A172 (cell line): ENCODE results near the gene TARBP2. TPM values are rescaled to one million over a fixed set of nuclear protein-coding genes. Genes with fewer than 3 reads are reported as not detected.

ENCODE experiments used
- DNase-seq: peaks from one replicate; pipeline ENCODE4 v3.0.0-alpha.2; 2015; ENCODE audit warnings: low spot score
- total RNA-seq: library from RNA; depleted of rRNA; stranded (reverse); fragments of >200 nt; shearing (Covaris generic); gene quantifications from 2 replicates; pipeline ENCODE4 v1.2.3, GENCODE V29; 2014

TARBP2 gene
- total RNA-seq, 1 experiment from 2014 or later, result 53.2 TPM

DNA sequence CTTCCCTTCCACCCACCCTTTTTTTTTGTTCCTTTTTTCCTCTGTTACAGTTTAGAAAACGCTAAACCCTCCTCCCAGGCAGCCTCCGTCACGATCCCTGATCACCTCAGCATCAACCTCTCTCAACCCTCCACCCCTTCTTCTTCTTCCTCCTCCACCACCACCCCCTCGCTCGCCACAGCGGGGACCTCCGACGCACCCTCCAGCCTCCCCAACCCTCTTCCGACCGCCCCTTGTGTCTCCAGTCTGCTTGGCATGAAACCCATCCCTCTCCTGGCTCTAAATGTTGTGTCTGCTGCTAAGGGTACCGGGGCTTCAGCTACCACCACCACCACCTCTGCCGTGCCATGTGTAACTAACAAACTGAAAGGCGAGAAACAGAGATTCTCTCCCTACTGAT, 26.3 kb upstream of the TARBP2 start:
- no peak for DNase-seq

GRCh38 chr12:53476769-53477209, 24.3 kb upstream of the TARBP2 start:
- DNase-seq, result no peak

- DNase-seq, result no peak
These were observed 22.2 kb upstream of the TARBP2 start for GRCh38 chr12:53478865-53479264.

DNA sequence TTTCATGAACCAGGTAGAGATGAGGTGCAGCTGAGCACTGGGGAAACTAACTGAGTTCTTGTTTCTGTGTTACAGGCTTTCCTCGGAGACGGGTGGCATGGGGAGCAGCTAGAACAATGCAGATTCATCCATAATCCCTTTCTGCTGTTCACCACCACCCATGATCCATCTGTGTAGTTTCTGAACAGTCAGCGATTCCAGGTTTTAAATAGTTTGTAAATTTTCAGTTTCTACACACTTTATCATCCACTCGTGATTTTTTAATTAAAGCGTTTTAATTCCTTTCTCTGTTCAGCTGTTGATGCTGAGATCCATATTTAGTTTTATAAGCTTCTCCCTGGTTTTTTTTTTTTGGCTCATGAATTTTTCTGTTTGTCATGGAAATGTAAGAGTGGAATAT, 21.8 kb upstream of the TARBP2 start:
- no peak for DNase-seq

DNA sequence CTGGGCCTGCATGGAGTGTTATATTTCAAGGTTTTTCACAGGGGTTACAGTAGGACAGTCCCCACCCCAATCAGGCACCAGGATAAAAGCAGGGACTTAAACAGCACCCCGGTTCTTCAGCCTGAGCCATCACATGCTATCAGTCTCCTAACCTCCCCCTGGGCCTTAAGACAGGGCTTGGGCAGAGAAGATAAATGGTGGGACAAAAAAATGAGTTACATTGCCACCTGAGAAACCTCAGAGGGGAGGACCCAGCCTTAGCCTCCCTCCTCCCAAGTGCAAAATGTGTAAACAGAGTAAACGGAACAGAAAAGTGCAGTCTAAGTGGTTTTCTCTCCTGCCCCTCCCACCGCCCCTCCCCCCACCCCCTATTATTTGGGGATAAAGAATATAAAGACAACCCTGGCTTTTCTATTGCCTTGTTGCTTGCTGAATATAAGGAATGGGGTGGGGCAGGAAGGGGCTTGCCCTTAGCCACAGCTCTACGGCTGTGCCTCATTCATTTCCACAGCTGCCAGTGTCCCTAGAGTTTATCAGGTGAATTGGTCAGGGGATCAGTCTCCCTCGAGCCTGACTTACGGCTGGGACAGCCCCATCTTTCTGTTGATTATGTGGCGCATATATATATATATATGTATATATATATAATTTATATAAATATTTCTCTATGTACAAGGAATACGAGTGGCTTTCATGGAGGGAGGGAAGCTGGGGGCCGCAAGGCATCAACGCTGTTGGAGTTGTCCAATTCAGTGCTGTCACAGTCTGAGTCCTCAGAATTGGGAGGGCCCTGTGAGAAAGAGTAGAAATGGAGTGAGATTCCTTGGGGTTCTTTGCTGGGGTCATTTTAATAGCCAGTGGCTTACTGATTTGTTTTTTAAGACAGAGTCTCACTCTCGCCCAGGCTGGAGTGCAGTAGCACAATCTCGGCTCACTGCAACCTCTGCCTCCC, 20.3 kb upstream of the TARBP2 start:
- DNase-seq, result no peak

DNA sequence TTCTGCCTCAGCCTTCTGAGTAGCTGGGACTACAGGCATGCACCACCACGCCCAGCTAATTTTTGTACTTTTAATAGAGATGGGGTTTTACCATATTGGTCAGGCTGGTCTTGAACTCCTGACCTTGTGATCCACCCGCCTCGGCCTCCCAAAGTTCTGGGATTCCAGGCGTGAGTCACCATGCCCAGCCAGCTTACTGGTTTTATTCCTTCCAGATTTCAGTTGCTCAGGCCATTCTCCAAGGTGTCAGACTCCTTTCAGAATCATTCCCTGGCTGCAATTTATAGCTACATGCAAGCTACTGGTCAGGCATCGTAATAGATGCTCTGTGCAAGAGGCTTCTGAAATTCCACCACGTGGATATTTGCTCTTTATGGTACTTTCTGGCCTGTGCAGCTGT, 19.6 kb upstream of the TARBP2 start:
- DNase-seq, result peak; percentile 61

DNA sequence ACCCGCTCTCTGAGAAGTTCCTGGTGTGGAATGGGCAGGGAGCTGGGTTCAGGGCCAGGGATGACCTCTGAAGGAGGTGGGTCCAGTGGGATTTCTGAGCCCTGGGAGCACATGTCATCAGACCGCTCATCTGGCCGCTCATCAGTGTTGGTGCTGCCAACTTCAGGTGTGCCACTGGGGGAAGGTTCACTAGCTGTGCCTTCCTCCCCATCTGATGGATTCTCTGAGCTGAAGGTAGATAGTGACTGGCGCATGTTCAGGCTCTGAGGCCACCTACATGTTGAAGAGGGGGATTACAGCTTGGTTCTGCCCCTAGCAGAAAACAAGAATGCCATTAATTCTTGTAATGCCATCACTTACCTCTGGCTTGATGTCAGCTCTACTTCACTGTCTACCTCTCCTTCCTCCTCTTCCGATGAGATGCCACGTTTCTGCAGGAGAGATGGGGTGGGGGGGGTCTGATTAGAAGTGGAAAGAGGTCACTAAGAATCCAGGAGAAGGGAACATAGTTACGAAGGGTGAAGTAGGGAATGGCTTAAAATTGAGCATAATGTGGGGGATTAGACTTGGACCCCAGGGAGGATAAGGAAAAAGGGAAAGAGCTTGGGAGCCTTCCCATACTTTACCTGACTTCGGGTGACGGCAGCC, 19.0 kb upstream of the TARBP2 start:
- no peak for DNase-seq

DNA sequence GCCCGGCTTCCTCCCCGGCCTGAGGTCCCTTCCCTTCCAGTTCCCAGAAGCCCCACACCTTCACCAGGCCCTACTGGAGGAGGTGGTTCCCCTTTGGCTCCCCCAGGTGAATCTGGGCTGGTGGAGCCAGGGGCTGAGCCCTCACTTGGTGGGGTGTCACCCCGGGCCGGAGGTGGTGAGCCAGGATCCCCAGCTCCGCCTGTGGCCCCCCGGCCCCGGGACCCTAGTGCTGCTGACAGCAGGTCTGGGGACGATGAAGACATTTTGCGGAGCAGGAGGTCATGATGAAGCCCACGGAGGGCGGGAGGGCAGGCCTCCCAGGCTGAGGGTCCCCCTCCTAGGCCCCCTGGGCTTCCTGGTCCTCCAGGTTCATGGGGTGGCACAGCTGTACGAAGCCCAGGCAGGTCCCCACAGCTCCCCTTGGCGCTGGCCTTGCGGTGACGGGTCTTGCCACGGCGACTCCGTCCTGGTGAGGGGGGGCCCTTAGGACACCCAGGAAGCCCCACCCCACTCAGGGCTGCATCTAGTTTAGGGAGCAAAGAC, 18.4 kb upstream of the TARBP2 start:
- DNase-seq, result no peak

DNA sequence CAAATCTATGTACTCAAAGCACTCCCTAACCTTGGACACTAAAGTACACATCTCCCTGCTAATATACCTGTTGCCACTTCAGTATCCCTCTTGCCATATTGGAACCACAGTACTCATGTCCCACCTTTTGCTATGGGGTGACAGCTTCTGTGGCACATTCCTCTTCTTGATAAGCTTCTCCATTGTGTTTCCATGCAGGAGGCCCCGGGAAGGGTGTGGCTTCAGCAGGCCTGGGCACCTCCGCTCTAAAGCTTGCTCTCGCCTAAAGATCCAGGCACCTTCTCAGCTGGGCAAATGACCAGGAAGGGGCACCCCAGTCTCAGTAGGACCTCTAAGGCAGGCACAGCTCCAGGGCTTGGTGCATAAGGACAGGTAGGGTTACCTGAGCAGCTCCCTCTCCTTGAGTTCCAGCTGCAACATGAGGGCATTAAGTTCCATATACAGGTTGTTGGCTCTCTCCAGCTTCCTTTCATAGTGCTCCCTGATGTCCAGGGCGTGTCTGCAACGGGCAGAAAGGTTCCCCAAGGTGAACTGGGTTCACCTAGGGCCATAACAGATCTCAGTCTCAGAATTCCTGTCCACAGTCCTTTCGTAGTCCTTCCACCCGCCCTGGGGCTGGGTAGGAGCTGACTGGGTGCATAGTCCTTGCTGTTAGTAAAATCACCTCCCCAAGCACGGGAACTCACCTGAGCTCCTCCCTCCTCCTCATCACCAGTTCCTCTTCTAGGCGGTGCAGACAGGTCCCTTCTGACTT, 17.7 kb upstream of the TARBP2 start:
- no peak for DNase-seq

GRCh38 chr12:53483979-53484377, 17.1 kb upstream of the TARBP2 start:
- no peak for DNase-seq

GRCh38 chr12:53484686-53485575, 16.2 kb upstream of the TARBP2 start:
- no peak for DNase-seq

- DNase-seq, result no peak
These were observed 14.9 kb upstream of the TARBP2 start for GRCh38 chr12:53485955-53486735.

GRCh38 chr12:53486736-53487487, 14.2 kb upstream of the TARBP2 start:
- no peak for DNase-seq

DNA sequence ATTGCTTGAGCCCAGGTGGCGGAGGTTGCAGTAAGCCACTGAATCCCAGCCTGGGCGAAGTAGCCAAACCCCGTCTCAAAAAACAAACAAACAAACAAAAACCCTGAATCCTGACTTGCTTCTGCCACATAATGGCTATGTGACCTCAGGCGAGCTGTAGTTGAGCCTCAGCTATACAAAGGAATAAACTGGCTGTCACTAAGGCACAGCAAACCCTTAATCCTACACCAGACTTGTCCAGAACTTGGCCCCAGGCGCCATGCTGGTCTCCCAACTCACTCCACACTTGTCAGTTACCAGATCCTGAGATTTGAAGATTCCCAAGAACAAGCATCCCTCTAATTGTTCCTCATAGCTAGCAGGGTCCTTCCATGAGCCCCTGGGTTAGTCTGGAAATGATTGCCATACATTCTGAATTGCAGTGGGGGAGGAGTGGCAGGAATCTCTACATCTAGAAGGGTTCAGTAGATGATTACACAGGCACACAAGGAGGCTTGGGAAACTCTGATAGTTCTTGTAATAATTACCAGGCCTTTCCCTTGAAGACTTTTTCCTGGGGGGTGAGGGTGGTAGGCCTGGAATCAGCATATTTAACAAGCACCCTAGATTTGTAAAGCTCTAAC, 11.7 kb upstream of the TARBP2 start:
- DNase-seq, result no peak

- no peak for DNase-seq
These were observed 8.9 kb upstream of the TARBP2 start for GRCh38 chr12:53492188-53492587.

DNA sequence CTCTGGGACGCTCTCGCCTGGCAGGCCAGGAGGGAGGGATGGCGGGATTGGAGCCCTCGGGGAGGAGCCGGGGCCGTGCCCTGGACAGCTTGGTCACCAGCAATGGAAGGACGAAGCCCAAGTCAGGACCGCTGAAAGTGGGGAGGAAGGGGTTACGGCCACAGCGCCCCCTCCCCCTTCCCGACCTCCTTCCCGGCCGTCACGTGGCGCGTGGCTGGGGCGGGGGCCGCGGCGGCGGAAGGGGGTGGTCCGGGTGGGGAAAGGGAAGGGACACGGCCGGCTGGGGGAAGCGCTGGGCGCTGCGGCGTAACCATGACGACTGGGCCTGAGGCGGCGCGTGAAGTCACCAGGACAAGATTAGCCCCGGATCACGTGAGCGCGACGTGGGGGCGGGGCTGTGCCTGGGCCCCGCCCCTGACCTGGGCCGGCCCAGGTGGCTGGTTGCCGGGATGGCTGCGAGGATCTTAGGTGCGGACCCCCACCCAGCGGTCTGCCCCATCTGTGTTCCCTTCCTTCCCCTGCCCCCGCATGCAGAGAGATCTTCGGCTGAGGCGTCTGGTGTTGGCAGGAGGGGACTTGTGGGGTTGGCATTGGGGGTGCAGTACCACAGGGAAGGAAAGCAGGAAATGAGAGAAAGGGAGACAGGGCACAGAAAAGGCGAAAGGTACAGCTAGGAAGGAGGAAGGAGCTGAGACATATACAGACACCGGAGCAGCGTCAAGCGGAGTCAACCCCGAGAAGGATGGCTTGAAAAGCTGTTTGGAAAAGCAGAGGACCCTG, 8.1 kb upstream of the TARBP2 start:
- DNase-seq, result peak; percentile 81

DNA sequence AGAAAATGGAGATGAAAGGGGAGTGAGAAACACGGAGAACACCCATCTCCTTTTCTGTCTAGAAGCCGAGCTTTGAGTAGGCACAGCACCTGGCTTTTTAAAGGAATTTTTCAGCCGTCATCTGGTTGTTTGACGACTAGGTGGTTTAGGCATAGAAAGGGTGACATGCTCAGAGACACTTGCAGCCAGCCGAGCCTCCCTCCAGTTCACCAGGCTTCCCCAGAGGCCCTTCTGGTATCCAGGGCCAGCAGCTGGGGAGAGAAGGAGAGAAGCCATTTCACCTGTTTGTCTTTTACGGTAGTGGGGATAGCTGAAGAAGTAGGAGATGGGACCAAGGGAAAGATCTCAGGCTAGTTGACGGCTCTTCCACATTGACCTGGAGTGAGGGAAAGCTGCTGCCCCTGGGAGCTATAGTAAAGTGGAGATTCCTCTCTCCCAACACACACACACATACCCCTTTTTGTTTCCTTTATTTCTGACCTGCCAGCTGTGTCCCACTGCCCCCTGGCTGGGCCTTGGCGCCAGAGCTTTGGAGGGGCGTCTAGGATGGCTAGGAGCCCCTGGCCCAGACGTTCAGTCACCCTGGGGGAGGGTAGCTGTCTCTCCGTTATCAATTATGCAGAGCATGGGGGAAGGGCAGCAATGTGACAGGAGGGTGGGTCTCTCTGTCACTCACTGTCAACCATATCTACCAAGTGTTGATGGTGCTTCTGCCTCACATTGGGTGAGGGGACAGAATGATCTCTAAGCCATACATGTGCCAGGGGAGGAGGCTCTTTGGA, 7.3 kb upstream of the TARBP2 start:
- DNase-seq, result no peak
